Lower lobe of right lung (tissue), 2 donors: Measurements from ENCODE around the gene ACY1. TPM values are rescaled to one million over a fixed set of nuclear protein-coding genes. Genes with fewer than 3 reads are reported as not detected.

Experiments used
- ATAC-seq, 2 donors: fragments of 200-7000 bp; cut with Tn5 transposase; one replicate each; pipeline ENCODE4 v1.9.1; 2020 to 2022; ENCODE audit warnings: mild to moderate bottlenecking in 2 of 2, moderate library complexity in 2 of 2
- DNase-seq: peaks from one replicate; pipeline ENCODE4 v3.0.0-alpha.2; 2020
- H3K27ac ChIP-seq: fragments of 200-600 bp; one replicate; pipeline ENCODE4 v1.8.0; 2022
- H3K27me3 ChIP-seq: fragments of 200-600 bp; one replicate; pipeline ENCODE4 v1.8.0; 2022; ENCODE audit warnings: low read depth
- H3K36me3 ChIP-seq: fragments of 200-600 bp; one replicate; pipeline ENCODE4 v1.8.0; 2022; ENCODE audit warnings: mild to moderate bottlenecking
- H3K4me1 ChIP-seq: fragments of 200-600 bp; one replicate; pipeline ENCODE4 v1.8.0; 2022
- H3K4me3 ChIP-seq: fragments of 200-600 bp; one replicate; pipeline ENCODE4 v1.8.0; 2022; ENCODE audit warnings: mild to moderate bottlenecking
- H3K9me3 ChIP-seq: fragments of 200-600 bp; one replicate; pipeline ENCODE4 v1.8.0; 2022
- CTCF ChIP-seq: fragments of 200-600 bp; IDR thresholded peaks from one replicate; pipeline ENCODE4 v1.8.0; 2022; ENCODE audit warnings: antibody characterized with exemption, mild to moderate bottlenecking
- intact Hi-C: fragments of 100-400 bp; cut with DNase I; formaldehyde crosslinking; loops from one replicate; pipeline ENCODE4 v1.11.0; 2022
- total RNA-seq: library from RNA; stranded (reverse); fragmentation: NEBNext Ultra II Directional; extraction: Animal tissue kit (Norgen Biotek cat#: 25700); gene quantifications from one replicate; pipeline ENCODE4 v1.2.1, GENCODE V29; 2021
- donor health status: DM: no; HTN: yes; CAD: no; lungs with severe emphysema.

ACY1 gene
- total RNA-seq, 1 donor from 2014 or later = 20.6 TPM

DNA sequence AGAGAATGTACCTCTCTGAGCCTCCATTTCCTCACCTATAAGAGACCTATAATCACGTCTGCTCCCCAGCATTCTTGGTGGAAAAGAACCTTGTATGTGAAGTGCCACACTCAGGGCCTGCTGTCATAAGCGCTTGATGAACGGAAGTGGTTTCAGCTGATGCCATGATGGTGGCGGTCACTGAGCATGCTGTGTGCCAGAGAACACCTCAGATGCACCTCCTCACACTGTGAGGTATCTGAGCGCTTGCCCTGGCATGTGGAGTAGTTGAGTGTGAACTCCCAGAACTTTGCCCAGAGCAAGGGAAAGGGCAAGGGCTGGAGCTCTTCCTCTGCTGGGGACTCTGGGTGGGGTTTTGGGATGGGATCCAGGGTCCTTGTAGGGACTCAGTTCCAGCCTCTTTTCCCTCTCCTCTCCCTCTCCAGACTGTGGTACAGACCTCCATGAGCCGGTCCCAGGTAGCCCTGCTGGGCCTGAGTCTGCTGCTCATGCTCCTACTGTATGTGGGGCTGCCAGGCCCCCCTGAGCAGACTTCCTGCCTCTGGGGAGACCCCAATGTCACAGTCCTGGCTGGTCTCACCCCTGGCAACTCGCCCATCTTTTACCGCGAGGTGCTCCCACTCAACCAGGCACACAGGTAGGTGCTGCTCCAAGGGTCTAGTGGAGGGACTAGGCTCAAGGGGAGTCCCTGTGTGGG lies 5.7 kb upstream of the ACY1 start:
- intact Hi-C loops = no loop called here
- H3K27ac ChIP-seq = no peak overlapping the region
- no peak for DNase-seq

GRCh38 chr3:51978143-51978502 lies 5.2 kb upstream of the ACY1 start:
- Histone ChIP-seq H3K9me3 (no peaks in the 10 kb centered on the region), H3K27me3 (no peaks in the 10 kb centered on the region), H3K4me1 (peaks cover 36% of the 10 kb centered on the region), H3K36me3 (no peaks in the 10 kb centered on the region), H3K4me3 (no peak overlapping the region), H3K27ac (no peak overlapping the region)
- intact Hi-C loops = no loop called here
- ATAC-seq = no peak
- TF ChIP-seq CTCF = no peak
- no peak for DNase-seq

More for the DNA sequence above, 5.7 kb upstream of the ACY1 start:
- no peaks in the 10 kb centered on the region for H3K9me3 ChIP-seq
- no peaks in the 10 kb centered on the region for H3K27me3 ChIP-seq
- peaks cover 38% of the 10 kb centered on the region for H3K4me1 ChIP-seq
- no peak overlapping the region for H3K4me3 ChIP-seq
- ATAC-seq = no peak
- H3K36me3 ChIP-seq = no peaks in the 10 kb centered on the region
- no peak for TF ChIP-seq CTCF

DNA sequence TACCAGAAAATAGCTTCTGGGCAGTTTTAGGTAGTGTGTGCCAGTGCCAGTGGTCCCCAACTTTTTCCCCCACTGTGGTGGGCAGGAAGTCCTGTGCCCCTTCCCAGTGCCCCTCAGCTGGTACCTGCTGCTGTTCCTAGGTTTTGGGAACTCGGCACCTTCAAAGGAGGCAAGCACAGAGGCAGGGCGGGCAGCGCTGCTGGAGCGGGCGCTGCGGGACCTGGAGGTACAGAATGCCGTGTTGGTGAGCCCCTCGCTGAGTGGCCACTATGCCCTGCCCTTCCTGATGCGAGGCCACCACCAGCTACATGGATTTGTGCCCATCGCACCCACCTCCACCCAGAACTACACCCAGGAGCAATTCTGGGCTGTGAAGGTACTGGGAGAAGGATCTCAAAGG lies 3.1 kb upstream of the ACY1 start:
- intact Hi-C loops = no loop called here
- peak overlapping the region; percentile 24 for H3K27ac ChIP-seq

GRCh38 chr3:51982352-51982837 lies 940 bp upstream of the ACY1 start:
- no peaks in the 10 kb centered on the region for H3K9me3 ChIP-seq
- intact Hi-C loops = no loop called here
- DNase-seq = no peak
- H3K36me3 ChIP-seq = no peaks in the 10 kb centered on the region
- H3K27ac ChIP-seq = peak overlapping the region; percentile 95
- TF ChIP-seq CTCF = peak; percentile 51
- peaks cover 25% of the 10 kb centered on the region for H3K4me1 ChIP-seq
- H3K27me3 ChIP-seq = no peaks in the 10 kb centered on the region
- peak; percentile 58 to 60 for ATAC-seq
- H3K4me3 ChIP-seq = peak overlapping the region; percentile 68

More for the DNA sequence above, 3.1 kb upstream of the ACY1 start:
- no peak for DNase-seq
- no peak for TF ChIP-seq CTCF
- H3K4me1 ChIP-seq = peaks cover 38% of the 10 kb centered on the region
- H3K27me3 ChIP-seq = no peaks in the 10 kb centered on the region
- no peaks in the 10 kb centered on the region for H3K9me3 ChIP-seq
- ATAC-seq = no peak
- no peaks in the 10 kb centered on the region for H3K36me3 ChIP-seq
- no peak overlapping the region for H3K4me3 ChIP-seq

GRCh38 chr3:51983578-51984268 lies 388 bp downstream of the ACY1 start:
- no peak for TF ChIP-seq CTCF
- intact Hi-C loops = no loop called here
- Histone ChIP-seq H3K4me1 (peaks cover 25% of the 10 kb centered on the region), H3K27ac (peak overlapping the region; percentile 95), H3K27me3 (no peaks in the 10 kb centered on the region), H3K4me3 (peak overlapping the region; percentile 68), H3K9me3 (no peaks in the 10 kb centered on the region), H3K36me3 (no peaks in the 10 kb centered on the region)
- ATAC-seq (no peak), DNase-seq (no peak)
